Fibroblast of lung (primary cell): ENCODE results near the gene GPHN.

Experiments used
- CTCF ChIP-seq, 2 donors: IDR thresholded peaks in 1 of 2; conservative IDR thresholded peaks in 1 of 2; 1 replicate in 1 of 2; 2 replicates in 1 of 2; pipeline ENCODE4 v1.5.1; 2011 to 2012; ENCODE audit warnings: low read length in 2 of 2, control low read depth in 1 of 2, inconsistent platforms in 1 of 2, low read depth in 1 of 2, mild to moderate bottlenecking in 1 of 2
- EZH2 ChIP-seq: IDR thresholded peaks from 2 replicates; pipeline ENCODE4 v1.5.1; 2012; ENCODE audit warnings: low read length, control low read depth, mild to moderate bottlenecking; ENCODE audit errors: missing control alignments

- TF ChIP-seq CTCF (conservative IDR thresholded peaks at IDR 0.05 in 1 of 2, IDR thresholded peaks at IDR 0.05 in 1 of 2; ENCODE audit: low read depth in 1 of 2, low read length in 2 of 2) (no peak), EZH2 (no peak)
Observed at GRCh38 chr14:66850258-66850888, 342.4 kb downstream of the GPHN start.
